NCI-H1694 treated with DMSO at 0.1 percent for 48 hours (cell line): ENCODE data around the gene SHANK1.

Experiments used
- DNase-seq: peaks from one replicate; lab custom pipeline; 2025; lab: John Stamatoyannopoulos, UW

SHANK1 gene

DNA sequence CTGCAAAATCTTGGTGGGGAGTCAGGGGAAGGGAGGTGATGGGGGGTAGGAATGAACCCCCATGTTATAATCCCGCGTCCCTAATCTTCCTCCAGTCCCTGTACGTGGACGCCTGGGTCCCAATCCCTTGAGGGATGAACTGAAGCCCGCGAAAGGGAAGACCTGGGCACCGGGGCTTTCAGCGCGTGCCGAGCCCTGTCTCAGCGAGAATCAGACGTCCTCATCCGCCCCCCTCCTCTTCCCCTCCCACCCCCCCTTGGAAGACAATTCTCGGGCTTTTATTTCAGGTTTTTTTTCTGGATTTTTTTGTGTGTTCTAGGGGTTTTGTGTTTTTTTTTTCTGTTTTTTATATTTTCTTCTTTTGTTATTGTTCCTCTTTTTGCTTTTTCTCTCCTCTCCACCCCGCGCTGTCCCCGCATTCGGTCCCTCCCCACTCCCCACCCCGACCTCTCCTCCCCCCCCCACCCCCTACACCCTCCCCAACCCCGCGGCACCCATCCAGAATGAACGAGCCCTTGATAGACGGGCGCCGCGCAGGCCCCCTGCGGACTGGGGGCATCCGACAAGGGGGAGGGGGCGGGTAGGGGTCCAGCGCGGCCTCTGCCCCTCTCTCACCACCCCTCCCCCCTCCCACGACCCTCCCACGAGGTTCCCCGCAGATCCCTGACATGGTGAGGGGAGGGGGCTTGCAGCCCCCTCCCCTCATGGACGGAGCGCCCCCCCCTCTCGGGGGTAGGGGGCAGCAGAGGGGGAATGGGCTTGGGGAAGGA is 60.1 kb downstream of the SHANK1 start:
- no peak for DNase-seq

DNA sequence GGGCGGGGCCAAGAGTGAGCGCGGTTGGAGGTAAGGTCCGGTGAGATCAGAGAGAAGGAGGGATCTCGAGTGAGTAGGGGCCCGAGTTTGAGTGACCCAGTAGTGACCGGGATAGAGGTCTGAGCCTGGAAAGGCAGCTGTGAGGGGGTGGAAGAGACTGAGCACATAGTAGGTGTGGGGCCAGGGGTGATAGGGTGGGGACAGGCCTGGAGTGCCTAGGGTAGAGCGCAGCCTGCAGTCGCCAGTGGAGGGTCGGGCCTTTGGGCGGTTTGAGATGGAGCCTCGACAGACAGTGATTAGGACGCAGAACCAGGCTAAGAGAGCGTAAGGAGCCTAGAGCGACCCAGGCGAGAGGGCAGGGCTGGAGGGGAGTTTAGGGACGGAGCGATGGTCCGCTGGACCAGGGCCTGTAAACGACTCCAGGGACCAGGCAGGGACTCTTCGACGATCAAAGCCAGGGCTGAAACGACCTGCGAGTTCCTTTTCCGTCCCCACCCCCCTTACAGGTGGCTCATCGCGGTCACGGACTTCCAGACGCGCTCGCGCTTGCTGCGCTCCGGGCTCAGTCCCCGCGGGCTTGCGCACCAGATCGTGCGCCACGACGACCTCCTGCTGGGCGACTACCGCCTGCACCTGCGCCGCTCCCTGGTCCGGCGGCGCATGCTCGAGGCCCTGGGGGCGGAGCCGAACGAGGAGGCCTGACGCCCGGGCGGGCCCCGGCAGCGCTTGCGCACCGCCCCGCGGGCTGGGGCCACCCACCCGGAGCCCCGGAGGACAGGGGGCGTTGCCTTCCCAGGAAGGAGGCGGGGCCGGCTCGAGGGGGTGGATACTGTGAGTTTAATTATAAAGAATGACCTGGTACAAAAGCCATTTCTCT is 60.9 kb downstream of the SHANK1 start:
- no peak for DNase-seq

DNA sequence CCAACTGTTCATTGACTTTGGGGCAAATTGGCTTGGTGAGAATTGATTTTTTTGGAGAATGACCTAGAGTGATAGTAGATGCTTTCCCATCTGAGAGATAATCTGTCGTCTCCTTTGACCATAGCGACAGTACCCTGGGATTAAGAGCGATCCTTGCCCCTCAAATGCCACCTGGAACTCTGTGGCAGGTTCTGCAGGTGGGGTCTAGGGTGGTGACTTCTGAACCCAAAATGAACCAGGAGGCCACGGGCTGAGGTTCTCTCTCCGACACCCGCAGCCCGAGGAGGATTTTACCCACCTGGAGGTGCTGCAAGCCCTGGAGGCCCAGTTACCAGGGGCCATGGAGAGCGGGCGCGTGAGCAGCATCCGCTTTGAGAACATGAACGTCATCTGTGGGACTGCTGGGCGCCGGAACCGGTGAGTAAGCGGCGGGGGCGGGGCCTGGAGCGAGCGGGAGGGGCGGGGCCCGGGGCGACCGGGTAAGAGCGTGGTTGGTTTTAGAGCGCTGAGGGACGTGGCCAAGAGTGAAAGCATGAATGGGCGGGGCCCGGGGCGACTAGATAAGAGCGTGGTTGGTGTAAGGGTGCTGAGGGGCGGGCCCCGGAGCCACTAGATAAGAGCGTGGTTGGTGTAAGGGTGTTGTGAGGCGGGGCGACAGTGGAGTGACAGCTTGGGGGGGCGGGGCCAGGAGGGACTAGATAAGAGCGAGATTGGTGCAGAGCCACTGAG is 61.7 kb downstream of the SHANK1 start:
- peak; percentile 59 for DNase-seq

DNA sequence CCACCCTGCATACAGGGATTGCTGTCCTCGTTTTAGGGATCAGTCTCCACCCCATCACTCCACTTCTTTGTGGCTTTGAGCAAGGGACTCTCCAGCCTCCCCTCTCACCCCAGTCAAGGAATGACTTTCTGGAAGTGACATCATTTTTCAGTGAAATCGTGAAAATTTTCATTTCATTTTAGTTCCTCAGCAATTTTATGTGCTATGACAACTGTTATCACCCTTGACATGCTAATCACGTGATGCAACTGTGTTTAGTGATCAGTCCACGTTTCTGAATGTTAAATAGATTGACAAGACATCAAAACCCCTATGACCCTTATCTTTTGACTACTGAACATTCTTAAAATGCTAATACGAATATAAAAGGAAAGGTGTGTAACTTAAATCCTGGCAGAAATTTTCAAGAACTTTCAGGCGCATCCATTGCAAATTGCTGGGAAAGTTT is 62.4 kb downstream of the SHANK1 start:
- DNase-seq, result no peak

DNA sequence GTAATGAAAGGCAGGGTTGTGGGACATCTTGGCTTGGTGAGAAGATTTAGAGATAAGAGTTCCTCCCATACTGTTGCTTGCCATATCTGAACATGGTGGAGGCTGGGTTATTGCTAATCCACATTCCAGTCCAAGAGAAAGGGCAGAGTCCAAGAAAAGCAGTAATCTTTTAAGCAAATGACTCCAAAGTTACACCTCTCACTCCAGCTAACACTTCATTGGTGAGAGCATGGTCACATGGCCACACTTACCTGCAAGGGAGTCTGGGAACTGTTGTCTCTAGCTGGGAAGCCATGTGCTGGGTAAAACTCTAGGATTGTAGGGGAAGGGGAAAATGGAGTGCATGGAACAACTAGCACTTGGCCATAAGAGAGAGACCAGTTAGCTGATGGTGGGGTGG is 64.7 kb downstream of the SHANK1 start:
- no peak for DNase-seq

DNA sequence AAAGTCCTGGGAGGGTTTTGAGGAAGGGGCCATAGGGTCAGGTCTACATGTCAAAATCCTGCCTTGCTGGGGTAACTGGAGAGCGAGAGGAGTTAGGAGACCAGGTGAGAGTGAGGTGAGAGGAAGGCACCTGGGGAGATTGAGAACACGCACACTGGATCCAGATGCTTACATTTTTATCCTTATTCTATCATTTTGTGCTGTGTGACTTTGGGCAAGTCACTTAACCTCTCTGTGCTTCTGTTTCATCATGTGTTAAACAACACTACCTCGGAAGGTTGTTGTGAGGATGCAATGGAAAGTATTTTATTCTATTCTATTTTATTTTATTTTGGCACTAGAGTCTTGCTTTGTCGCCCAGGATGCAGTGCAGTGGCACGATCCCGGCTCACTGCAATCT is 66.9 kb downstream of the SHANK1 start:
- no peak for DNase-seq

DNA sequence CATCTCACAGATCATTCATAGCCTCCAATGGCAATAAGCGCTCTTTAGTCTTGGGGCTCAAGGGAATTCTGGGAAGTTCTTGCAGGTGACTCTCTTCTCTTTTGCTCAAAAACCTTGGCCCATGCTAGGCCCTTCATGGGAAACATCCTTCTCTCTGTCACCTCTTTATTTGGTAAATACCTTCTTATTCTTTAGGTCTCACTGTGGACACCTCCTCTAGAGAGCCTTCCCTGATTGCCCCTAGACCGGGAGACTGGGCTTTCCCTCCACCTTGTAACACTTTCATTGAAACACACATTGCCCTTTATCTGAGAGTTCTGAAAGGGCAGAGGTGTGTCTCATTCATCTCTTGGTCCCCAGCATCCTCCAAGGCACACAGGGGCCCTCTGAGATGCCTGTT is 68.4 kb downstream of the SHANK1 start:
- DNase-seq, result no peak

DNA sequence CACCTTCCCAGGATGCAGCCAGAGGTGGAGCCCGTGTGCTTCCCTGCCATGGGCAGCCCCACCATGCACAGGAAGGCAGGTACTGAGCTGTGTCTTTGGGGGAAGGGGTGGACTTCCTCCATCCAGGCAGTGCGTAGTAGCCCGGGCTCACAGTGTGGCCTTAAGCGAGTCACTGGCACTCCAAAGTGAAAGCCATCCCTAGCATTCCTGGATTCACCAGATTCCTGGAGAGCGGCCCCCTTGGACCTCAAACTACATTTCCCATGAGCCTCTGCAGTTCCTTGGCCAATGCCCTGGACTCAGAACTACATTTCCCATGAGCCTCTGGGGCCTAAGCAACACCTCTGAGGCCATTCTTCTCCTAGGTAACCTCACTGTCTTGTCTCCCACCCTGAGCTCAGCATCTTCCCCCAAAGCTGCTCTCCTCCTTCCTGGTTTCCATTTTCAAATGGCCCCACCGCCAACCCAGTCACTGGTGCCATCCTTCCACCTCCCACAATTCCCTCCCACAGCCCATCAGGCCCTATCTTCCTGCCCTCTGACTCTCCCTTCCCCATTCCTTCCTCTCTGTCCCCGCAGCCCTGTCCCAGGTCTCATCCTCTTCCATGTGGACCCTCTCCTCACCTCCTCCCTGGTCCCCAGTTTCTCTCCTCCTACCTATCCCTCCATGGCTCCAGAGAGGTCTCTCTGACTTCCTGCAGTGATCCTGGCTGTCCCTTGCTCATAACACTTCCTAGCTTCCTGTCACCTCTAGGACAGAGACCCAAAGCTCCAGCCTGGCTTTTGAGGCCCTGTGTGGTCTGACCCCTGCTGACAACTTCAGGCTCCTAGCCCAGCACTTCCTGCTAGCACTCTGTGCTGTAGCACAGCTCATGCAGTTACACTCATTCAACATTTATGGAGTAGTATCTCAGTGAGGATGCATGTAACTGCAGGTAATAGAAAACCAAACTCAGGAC is 69.9 kb downstream of the SHANK1 start, which contains the start of gene C19orf81:
Gene C19orf81 (plus strand): TSS at position 13 of the 959 bp plus-strand sequence. CDS start 0 bp downstream, at position 13.
- no peak for DNase-seq

DNA sequence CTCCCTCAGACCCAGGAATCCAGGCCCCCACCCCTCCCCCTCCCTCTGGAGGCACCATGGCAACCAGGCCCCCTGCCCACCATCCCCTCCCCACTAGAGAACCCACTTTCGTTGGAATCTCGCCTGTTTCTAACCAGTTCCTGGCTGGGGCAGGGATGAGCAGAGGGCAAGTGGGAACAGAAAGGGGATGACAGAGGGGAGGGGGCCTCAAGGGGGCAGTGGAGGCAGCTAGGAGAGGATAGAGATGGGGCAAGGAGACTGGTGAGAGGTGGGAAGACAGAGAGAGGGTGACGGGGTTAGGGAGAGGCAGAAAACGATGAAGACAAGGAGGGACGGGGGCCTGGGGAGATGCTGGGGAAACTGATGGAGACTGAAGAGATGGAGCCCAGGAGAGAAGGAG is 70.9 kb downstream of the SHANK1 start:
- DNase-seq, result no peak

DNA sequence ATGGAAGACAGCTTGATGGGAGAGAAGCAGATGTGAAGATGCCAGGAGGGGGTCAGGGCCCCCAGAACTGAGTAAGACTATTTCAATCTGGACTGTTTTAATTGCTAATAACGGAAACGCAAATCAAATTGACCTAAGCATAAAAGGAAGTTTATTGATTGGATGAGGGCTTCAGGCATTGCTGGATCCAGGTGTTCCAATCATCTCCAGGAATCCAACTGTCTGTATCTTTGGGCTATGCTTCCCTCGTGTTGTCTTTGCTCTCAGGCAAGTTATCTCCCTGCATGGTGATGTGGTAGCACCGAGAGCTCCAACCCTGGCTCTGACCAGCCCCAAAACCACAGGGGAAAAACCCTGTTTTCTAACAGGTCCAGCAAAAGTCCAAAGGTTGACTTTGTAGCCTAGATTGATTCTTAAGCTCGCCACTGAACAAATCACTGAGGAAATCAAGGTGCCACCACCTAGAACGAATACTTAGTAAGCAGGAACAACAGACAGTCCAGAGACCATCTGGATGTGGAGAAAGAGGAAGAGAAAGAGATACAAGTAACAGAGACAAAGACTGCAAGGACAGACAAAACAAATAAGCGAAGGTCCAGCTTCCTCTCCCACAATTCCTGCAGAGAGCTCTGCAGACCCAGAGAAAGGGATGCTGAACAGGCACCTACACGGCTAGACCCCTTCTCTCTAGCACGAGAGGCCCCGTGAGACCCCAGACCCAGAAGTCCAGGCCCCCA is 71.6 kb downstream of the SHANK1 start:
- no peak for DNase-seq

DNA sequence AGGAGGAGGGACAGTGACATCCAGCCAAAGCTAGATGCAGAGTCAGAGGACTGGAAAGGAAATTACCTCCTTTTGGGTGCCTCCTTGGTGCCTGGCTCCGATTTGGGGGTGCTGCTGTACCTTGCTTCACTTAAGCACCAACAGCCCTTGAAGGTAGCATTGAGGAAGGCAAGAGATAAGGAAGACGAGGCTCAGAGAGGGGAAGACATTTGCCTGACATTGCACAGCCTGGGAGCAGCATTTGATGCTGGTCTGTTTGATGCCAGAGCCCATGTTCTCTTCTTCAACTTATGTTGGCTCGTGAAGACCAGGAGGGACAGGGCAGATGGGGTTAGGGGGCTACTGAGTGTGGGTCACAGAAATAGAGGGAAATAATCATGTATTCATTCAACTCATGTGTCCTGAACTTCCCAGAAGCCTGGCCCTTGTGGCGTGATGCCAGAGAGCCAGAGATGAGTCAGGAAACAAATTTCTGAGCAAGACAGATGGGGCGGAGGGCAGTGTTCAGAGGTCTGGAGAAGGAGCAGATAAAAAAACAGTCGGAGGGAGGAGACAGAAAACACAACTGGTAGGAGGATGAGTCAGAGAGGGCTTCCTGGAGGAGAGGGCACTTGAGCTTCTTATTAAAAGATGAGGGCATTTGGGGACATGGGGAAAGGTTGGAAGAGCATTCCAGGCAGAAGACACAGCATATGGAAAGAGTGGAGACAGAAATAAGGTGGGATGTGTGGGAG is 73.4 kb downstream of the SHANK1 start:
- DNase-seq, result no peak

DNA sequence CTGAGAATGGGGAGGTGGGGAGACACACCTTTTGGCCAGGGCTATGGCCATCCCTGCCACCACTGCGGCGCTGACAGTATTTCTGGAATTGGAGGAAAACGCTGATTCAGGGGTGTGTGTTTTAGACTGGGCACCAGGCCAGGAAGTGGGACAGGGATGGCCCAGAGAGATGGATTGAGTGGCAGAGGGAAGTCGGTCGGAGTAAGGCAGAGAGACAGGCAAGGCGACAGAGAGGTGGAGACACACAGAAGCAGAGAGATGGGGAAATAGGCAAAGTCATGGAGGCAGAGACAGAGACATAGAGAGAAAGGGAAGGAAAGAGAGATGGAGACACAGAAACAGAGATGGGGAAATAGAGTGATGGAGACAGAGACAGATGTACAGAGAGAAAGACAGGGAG is 74.5 kb downstream of the SHANK1 start:
- DNase-seq, result no peak

DNA sequence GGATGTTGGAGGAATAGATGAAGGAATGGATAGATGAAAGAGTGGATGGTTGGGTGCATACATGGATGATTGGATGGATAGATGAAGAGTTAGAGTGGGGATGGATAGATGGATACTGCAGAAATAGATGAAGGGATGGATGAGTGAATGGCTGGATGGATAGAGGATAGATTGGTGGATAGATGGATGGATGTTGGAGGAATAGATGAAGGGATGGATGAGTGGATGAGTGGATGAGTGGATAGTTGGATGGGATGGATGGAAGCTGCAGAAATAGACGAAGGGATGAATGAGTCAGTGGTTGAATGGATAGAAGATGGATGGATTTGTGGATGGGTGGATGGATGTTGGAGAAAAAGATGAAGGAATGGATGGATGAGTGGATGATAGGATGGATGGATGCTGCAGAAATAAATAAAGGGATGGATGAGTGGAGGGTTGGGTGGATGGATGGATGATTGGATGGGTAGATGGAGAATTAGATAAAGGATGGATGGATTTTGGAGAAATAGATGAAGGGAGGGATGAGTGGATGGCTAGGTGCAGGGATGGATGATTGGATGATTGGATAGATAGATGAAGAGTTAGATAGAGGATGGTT is 75.2 kb downstream of the SHANK1 start:
- DNase-seq, result no peak

DNA sequence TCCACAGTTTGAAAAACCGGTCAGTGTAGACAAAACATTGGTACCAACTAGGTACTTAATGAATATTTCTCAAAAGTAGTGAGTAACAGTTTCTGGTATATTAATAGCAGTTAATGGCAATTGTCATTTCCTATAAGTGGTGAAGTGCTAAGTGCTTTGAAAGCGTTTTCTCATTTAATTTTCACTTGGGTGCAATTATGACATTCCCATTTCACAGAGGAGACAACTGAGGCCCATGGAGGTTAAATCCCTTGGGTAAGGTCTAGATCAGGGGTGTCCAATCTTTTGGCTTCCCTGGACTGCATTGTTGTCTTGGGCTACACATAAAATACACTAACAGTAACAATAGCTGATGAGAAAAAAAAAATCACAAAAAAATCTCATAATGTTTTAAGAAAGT is 79.2 kb downstream of the SHANK1 start:
- DNase-seq, result no peak

DNA sequence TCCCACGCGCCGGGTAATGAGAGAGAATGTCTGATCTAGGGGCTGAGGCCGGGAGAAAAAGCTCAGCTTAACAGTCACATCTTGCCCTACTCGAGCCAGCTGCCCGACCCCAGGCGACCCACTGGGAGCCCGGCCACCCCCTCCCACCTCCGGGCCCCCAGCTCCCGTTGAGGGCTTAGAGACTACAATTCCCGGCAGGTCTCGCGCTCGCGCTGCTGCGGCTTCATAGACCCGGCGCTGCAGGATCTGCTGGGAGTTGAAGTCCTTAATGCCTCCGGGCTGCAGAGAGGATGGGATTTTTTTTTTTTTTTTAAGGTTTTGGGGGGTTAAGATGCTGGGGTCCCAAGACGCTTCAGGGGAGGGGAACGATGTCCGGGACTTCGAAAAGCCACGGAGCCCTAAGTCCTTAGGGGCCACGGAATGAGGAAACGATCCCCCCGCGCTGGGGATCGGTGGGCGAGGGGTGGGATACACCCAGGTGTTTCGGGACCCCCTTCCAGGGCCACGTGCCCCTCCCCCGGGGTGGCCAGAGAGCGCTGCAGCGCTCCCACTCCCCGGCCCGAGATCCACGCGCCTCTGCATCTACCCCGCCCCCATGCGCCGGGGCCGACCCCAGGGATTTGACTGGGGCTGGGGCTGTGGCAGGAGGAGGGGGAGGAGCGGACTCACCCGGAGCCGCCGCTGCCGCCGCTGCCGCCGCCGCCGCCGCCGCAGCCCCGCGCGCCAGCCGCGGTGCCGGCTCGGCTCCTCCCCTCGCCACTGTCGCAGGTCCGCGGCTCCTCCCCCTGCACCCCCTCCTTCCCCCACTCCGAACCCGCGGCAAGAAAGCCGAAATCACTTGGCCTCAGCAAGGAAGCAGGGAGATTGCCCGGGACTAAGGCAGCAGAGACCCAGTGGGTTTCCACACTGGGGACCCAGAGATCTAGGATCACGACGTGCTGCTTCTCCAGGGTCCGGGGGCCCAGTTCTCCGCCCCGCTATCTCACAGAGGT is 80.2 kb downstream of the SHANK1 start, which contains the start of gene SYT3:
Gene SYT3 (minus strand): TSS at position 761 of the 992 bp plus-strand sequence. CDS start 2,470 bp downstream, outside the sequence.
- DNase-seq, result peak; percentile 5

DNA sequence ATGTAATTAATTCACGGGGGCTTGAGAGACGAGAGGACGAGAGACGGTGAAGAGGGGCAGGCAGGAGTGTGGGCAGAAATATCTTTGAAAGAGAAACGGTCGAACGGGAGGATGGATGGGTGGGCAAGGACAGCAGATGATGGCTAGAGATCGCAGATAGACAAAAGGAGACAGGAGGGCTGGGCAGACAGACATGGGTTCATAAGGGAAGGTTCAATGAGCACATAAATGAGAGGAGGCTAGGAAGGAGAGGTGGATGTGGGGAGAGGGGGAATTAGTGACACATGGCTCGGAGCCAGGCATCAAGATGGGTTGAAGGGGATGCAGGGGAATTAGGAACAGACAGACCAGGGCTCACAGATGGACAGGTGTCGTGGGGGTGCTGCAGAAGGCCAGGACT is 81.0 kb downstream of the SHANK1 start:
- DNase-seq, result no peak

DNA sequence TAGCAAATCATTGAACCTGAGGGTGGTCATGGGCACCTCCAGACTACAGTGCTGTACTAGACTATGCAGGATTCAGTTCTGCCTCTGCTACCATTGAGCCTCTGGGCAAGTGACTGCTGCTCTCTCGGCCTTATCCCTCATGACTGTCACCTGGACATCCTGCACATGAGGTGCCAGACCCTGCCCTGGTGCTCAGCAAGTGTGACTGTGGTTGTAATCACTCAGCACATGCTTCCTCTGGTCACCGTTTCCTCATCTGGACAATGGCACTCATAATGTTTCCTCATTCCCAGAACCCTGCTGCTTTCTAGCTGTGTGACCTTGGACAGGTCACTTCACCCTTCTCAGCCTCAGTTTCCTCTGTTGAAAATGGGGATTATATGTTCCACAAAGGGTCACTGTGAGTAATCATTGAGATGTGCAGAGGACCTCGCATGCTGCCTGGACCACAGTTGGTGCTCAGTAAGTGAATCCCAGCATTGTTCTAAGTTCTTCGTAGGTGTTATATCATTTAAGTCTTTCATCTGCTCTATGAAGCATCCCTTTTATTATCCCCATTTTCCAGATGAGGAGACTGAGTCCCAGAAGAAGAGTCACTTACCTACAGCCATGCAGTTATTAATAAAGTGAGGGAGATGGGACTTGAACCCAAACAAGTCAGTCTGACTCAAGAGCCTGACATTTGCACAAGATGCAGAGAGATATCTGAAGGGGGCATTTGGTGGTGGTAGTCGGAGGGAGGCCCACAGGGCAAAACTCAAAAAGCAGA is 83.1 kb downstream of the SHANK1 start:
- DNase-seq, result no peak
